MG63 (cell line): Measurements from ENCODE around the gene LANCL2. TPM values are rescaled to one million over a fixed set of nuclear protein-coding genes. Genes with fewer than 3 reads are reported as not detected.

Experiments used
- total RNA-seq: library from RNA; depleted of rRNA; stranded (reverse); fragments of >200 nt; shearing (Covaris generic); gene quantifications from 2 replicates; pipeline ENCODE4 v1.2.3, GENCODE V29; 2014; ENCODE audit warnings: low replicate concordance; rRNA removed

The LANCL2 gene
- total RNA-seq, 1 experiment from 2014 or later: 13.8 TPM

Other genes with a start within 250 kb of the LANCL2 start
- gene VOPP1, start 207.2 kb downstream of the LANCL2 start, total RNA-seq: 45.4 and 56.4 TPM in 2 replicates